ENCODE measurements around the gene SALL4. TPM values are rescaled to one million over a fixed set of nuclear protein-coding genes. Genes with fewer than 3 reads are reported as not detected.

Gene SALL4
- polyA plus RNA-seq, 1 of the 3 experiments (the other 2 are of a cell fraction) = 0.82 TPM

- Histone ChIP-seq H3K9me3 (no peaks in the 10 kb centered on the region), H3F3A (replicated peaks; ENCODE audit: insufficient read depth) (peaks cover 16% of the 10 kb centered on the region), H3K79me2 (ENCODE audit: insufficient read depth) (no peaks in the 10 kb centered on the region), H3K4me1 (ENCODE audit: control insufficient read depth in 1 of 2, insufficient read depth in 2 of 2, low read depth in 1 of 2, low read length in 1 of 2) (peaks cover 9 to 14% of the 10 kb centered on the region in 2 experiments; a peak in 2 of 4 replicates), H3K36me3 (replicated peaks in 1 of 2; ENCODE audit: control insufficient read depth in 1 of 2, insufficient read depth in 2 of 2, low read length in 1 of 2) (no peaks in the 10 kb centered on the region), H3K4me3 (ENCODE audit: low read depth in 2 of 2, low read length in 1 of 2) (peak overlapping the region; percentile 62 to 67), H3K27ac (ENCODE audit: low read depth in 2 of 2, low read length in 1 of 2) (no peak overlapping the region; a peak in 1 of 4 replicates), H3K4me2 (peak overlapping the region; percentile 95), H2AFZ (ENCODE audit: low read depth) (peak overlapping the region; percentile 90), H4K20me1 (ENCODE audit: insufficient read depth) (no peaks in the 10 kb centered on the region), H3K9me2 (no peaks in the 10 kb centered on the region), H3K27me3 (ENCODE audit: insufficient read depth) (no peaks in the 10 kb centered on the region), H3K9ac (peak overlapping the region; percentile 60; the same call in 1 of the 2 replicates)
- CTCF ChIA-PET = interaction anchor here (0.6 to 5.8 kb wide), 60 partner anchors 8 to 352 kb away, joined by 3 to 59 read pairs (median 4); partner anchors contain the start of gene ATP9A
- TF ChIP-seq CHD2 (IDR thresholded peaks at IDR 0.05; ENCODE audit: low read length, partially characterized antibody) (no peak), RCOR1 (IDR thresholded peaks at IDR 0.05; ENCODE audit: low read length) (peak; percentile 48), SMC3 (IDR thresholded peaks at IDR 0.05; ENCODE audit: low read depth, low read length) (peak; percentile 77), CTCF (IDR thresholded peaks at IDR 0.05) (peak; percentile 90), FOXJ3 (CRISPR knock-in tag; IDR thresholded peaks at IDR 0.05) (no peak), RAD21 (IDR thresholded peaks at IDR 0.05; ENCODE audit: low read length) (peak; percentile 78), MXI1 (IDR thresholded peaks at IDR 0.05; ENCODE audit: low read depth, low read length) (peak; percentile 43; the same call in 1 of the 2 replicates)
- TF ChIP-seq, protein P1, sequence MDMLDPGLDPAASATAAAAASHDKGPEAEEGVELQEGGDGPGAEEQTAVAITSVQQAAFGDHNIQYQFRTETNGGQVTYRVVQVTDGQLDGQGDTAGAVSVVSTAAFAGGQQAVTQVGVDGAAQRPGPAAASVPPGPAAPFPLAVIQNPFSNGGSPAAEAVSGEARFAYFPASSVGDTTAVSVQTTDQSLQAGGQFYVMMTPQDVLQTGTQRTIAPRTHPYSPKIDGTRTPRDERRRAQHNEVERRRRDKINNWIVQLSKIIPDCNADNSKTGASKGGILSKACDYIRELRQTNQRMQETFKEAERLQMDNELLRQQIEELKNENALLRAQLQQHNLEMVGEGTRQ (IDR thresholded peaks at IDR 0.05; ENCODE audit: borderline replicate concordance, low read depth, low read length) = no peak
- 2% methylated on average over 33 of the region's 44 CpGs for WGBS (ENCODE audit: low lambda C conversion rate)
- peak; percentile 92 for DNase-seq
- POLR2A ChIA-PET = interaction anchor here (0.6 kb wide), 2 partner anchors 117 to 220 kb away, joined by 3 read pairs; no protein-coding TSS in a partner anchor
Measured at GRCh38 chr20:51800060-51800871, 2.1 kb downstream of the SALL4 start.

- POLR2A ChIA-PET = interaction anchor here (0.6 kb wide), 1 partner anchor 117 kb away, joined by 3 read pairs; no protein-coding TSS in a partner anchor
- Histone ChIP-seq H3K4me1 (ENCODE audit: control insufficient read depth in 1 of 2, insufficient read depth in 2 of 2, low read depth in 1 of 2, low read length in 1 of 2) (peaks cover 9 to 14% of the 10 kb centered on the region in 2 experiments; a peak in 2 of 4 replicates), H2AFZ (ENCODE audit: low read depth) (no peak overlapping the region), H3K9ac (no peak overlapping the region), H3K9me3 (no peaks in the 10 kb centered on the region), H3K9me2 (no peaks in the 10 kb centered on the region), H3K27me3 (ENCODE audit: insufficient read depth) (no peaks in the 10 kb centered on the region), H3K27ac (ENCODE audit: low read depth in 2 of 2, low read length in 1 of 2) (no peak overlapping the region), H4K20me1 (ENCODE audit: insufficient read depth) (no peaks in the 10 kb centered on the region), H3F3A (replicated peaks; ENCODE audit: insufficient read depth) (peaks cover 16% of the 10 kb centered on the region), H3K4me2 (no peak overlapping the region), H3K79me2 (ENCODE audit: insufficient read depth) (no peaks in the 10 kb centered on the region), H3K36me3 (replicated peaks in 1 of 2; ENCODE audit: control insufficient read depth in 1 of 2, insufficient read depth in 2 of 2, low read length in 1 of 2) (no peaks in the 10 kb centered on the region), H3K4me3 (ENCODE audit: low read depth in 2 of 2, low read length in 1 of 2) (no peak overlapping the region)
- WGBS (ENCODE audit: low lambda C conversion rate) = 92% methylated on average over 10 of the region's 10 CpGs
- TF ChIP-seq TEAD4 (IDR thresholded peaks at IDR 0.05; ENCODE audit: borderline replicate concordance, insufficient read depth) = no peak
- no peak for TF ChIP-seq POLR2AphosphoS5 (IDR thresholded peaks at IDR 0.05; ENCODE audit: low read depth, low read length)
- TF ChIP-seq RXRA (IDR thresholded peaks at IDR 0.05; ENCODE audit: borderline replicate concordance, low read depth) = no peak
- CTCF ChIA-PET = interaction anchor here (0.6 to 5.8 kb wide), 51 partner anchors 9 to 284 kb away, joined by 3 to 59 read pairs (median 5); partner anchors contain the start of gene ATP9A
- no peak for DNase-seq
Measured at GRCh38 chr20:51799401-51799860, 2.9 kb downstream of the SALL4 start.
